Transverse colon (tissue), 4 donors: Measurements from ENCODE around the gene GJC1. TPM values are rescaled to one million over a fixed set of nuclear protein-coding genes. Genes with fewer than 3 reads are reported as not detected.

Source experiments
- DNase-seq: peaks from one replicate; pipeline ENCODE4 v3.0.0-alpha.2; 2019
- H3K27ac ChIP-seq, 4 donors: fragments of 200-600 bp; sonication (generic); 2 replicates each; pipeline ENCODE4 v1.5.1; 2016 to 2018; ENCODE audit warnings: inconsistent platforms in 4 of 4
- H3K27me3 ChIP-seq: fragments of 200-600 bp; sonication (generic); 2 replicates; pipeline ENCODE4 v1.5.1; 2017; ENCODE audit warnings: inconsistent platforms
- H3K36me3 ChIP-seq, 4 donors: fragments of 200-600 bp; sonication (generic); 2 replicates each; pipeline ENCODE4 v1.5.1; 2017 to 2019; ENCODE audit warnings: inconsistent platforms in 4 of 4
- H3K4me1 ChIP-seq, 4 donors: fragments of 200-600 bp; sonication (generic); 2 replicates each; pipeline ENCODE4 v1.5.1; 2017 to 2020; ENCODE audit warnings: inconsistent platforms in 4 of 4
- H3K4me3 ChIP-seq, 4 donors: fragments of 200-600 bp; sonication (generic); 1 replicate in 1 of 4; 2 replicates in 3 of 4; pipeline versions ENCODE4 v1.5.1 to v1.6.1; 2017 to 2019; ENCODE audit warnings: inconsistent platforms in 4 of 4
- H3K9me3 ChIP-seq, 2 donors: fragments of 200-600 bp; sonication (generic); 2 replicates each; pipeline ENCODE4 v1.5.1; 2017 to 2019; ENCODE audit warnings: inconsistent platforms in 2 of 2
- CTCF ChIP-seq, 5 experiments: fragments of 200-600 bp in 3 of 5; fragments of 450-650 bp in 2 of 5; sonication (generic) in 3 of 5; IDR thresholded peaks; 1 replicate in 2 of 5; 2 replicates in 3 of 5; pipeline ENCODE4 v1.5.1; 2016 to 2017; ENCODE audit warnings: antibody characterized with exemption in 5 of 5, inconsistent platforms in 3 of 5, mild to moderate bottlenecking in 2 of 5, moderate library complexity in 1 of 5
- EP300 ChIP-seq: sonication (generic); formaldehyde crosslinking; IDR thresholded peaks from one replicate; pipeline ENCODE4 v1.6.1; 2017; ENCODE audit warnings: antibody characterized with exemption, low read depth
- POLR2A ChIP-seq: fragments of 450-650 bp; IDR thresholded peaks from one replicate; pipeline ENCODE4 v1.6.1; 2016; ENCODE audit warnings: antibody characterized with exemption, mild to moderate bottlenecking, moderate library complexity
- POLR2AphosphoS5 ChIP-seq, 3 donors: sonication (generic); formaldehyde crosslinking; IDR thresholded peaks; one replicate each; pipeline ENCODE4 v1.6.1; 2016; ENCODE audit warnings: antibody characterized with exemption in 3 of 3
- WGBS, 2 donors: methylation state at CpG; one replicate each; pipeline ENCODE4 v1.1.5; 2018; ENCODE audit warnings: low coverage in 1 of 2; 5-methylcytosine and 5-hydroxymethylcytosine counted together
- in situ Hi-C, 4 donors: fragments of 200-750 bp; cut with MboI; loops; one replicate each; pipeline versions ENCODE4 v1.15.0 to v1.15.1; 2017; ENCODE audit warnings: low sequenced_read_pairs in 3 of 4, low pct_ligation_motif_present in 1 of 4, low pct_unique_long_range_greater_than_20kb in 1 of 4
- intact Hi-C: fragments of 100-400 bp; cut with DNase I; formaldehyde crosslinking; loops from one replicate; pipeline ENCODE4 v1.15.1; 2023; ENCODE audit warnings: low total_unique reads
- total RNA-seq, 4 donors: library from RNA; depleted of rRNA; stranded (reverse); fragments of >200 nt; gene quantifications; one replicate each; pipeline ENCODE4 v1.1.0, GENCODE V29; 2016

Gene GJC1
- total RNA-seq, 4 donors from 2014 or later = 12.0 to 18.7 (median 14.7) TPM

GRCh38 chr17:44840274-44840673 lies 10.2 kb upstream of the GJC1 start:
- DNase-seq = no peak
- Histone ChIP-seq H3K36me3 (no peaks in the 10 kb centered on the region), H3K9me3 (no peaks in the 10 kb centered on the region), H3K27me3 (peaks cover 17% of the 10 kb centered on the region), H3K27ac (no peak overlapping the region), H3K4me3 (no peak overlapping the region), H3K4me1 (peaks cover 0 to 12% (median 0%) of the 10 kb centered on the region in 4 donors)
- 40 to 78% methylated on average over 1 to 4 of the region's 4 CpGs for WGBS, 2 donors
- no peak for TF ChIP-seq POLR2A
- TF ChIP-seq EP300 = no peak
- no peak for TF ChIP-seq POLR2AphosphoS5 (IDR thresholded peaks at IDR 0.05)
- no peak for TF ChIP-seq CTCF (IDR thresholded peaks at IDR 0.05)
- in situ Hi-C loops = no loop called here
- intact Hi-C loops = no loop called here

- no peaks in the 10 kb centered on the region for H3K9me3 ChIP-seq
- 26 to 69% methylated on average over 2 of the region's 2 CpGs for WGBS, 2 donors
- intact Hi-C loops = no loop called here
- H3K27ac ChIP-seq = no peak overlapping the region
- no peaks in the 10 kb centered on the region for H3K4me1 ChIP-seq
- TF ChIP-seq EP300 (no peak), POLR2A (no peak), CTCF (IDR thresholded peaks at IDR 0.05) (no peak), POLR2AphosphoS5 (IDR thresholded peaks at IDR 0.05) (no peak)
- H3K27me3 ChIP-seq = peaks cover 39% of the 10 kb centered on the region
- H3K4me3 ChIP-seq = no peak overlapping the region
- in situ Hi-C loops = no loop called here
- no peak for DNase-seq
- no peaks in the 10 kb centered on the region for H3K36me3 ChIP-seq
Observed at GRCh38 chr17:44837196-44837595, 7.1 kb upstream of the GJC1 start.

GRCh38 chr17:44832805-44833204 lies 2.7 kb upstream of the GJC1 start:
- H3K27me3 ChIP-seq = peaks cover 80% of the 10 kb centered on the region
- no peak overlapping the region for H3K4me3 ChIP-seq
- H3K9me3 ChIP-seq = no peaks in the 10 kb centered on the region
- TF ChIP-seq CTCF (IDR thresholded peaks at IDR 0.05) (no peak), EP300 (no peak), POLR2AphosphoS5 (IDR thresholded peaks at IDR 0.05) (no peak), POLR2A (no peak)
- peaks cover 0 to 20% (median 12%) of the 10 kb centered on the region in 4 donors for H3K4me1 ChIP-seq
- H3K27ac ChIP-seq = no peak overlapping the region
- DNase-seq = no peak
- H3K36me3 ChIP-seq = no peaks in the 10 kb centered on the region
- in situ Hi-C loops = no loop called here
- WGBS, 2 donors = 68 to 77% methylated on average over 3 to 5 of the region's 5 CpGs
- intact Hi-C loops = no loop called here

- Histone ChIP-seq H3K4me3 (no peak overlapping the region), H3K27me3 (peaks cover 94% of the 10 kb centered on the region), H3K27ac (no peak overlapping the region), H3K9me3 (no peaks in the 10 kb centered on the region), H3K4me1 (peaks cover 0 to 20% (median 12%) of the 10 kb centered on the region in 4 donors), H3K36me3 (no peaks in the 10 kb centered on the region)
- 77% methylated on average over 12 of the region's 12 CpGs; no CpG with 5 or more reads in 1 of the 2 donors for WGBS, 2 donors
- in situ Hi-C loops (no loop called here), intact Hi-C loops (no loop called here)
- TF ChIP-seq CTCF (IDR thresholded peaks at IDR 0.05) = no peak
- no peak for TF ChIP-seq EP300
- TF ChIP-seq POLR2AphosphoS5 (IDR thresholded peaks at IDR 0.05) = no peak
- no peak for TF ChIP-seq POLR2A
- DNase-seq = no peak
Observed at GRCh38 chr17:44831371-44831770, 1.3 kb upstream of the GJC1 start.
